Activated gamma-delta T cell treated with anti-CD3 and anti-CD28 coated beads, Interleukin-2, amount 50 U/mL, for 16 hours (primary cell): Measurements from ENCODE around the gene QPRT.
A peak's percentile ranks its signal among the peaks of the same experiment; 100 is the strongest.
"Not testable (repeated sequence)": the region's sequence is repeated elsewhere in the genome, so short reads cannot be mapped to it uniquely, and the experiment has no call there.

Experiments
- DNase-seq: peaks from one replicate; pipeline ENCODE4 v3.0.0-alpha.2; 2020; ENCODE audit warnings: low read depth

Gene QPRT

GRCh38 chr16:29663016-29663806, 15.8 kb upstream of the QPRT start, which contains the start of gene SPN:
TSS of gene SPN (plus strand) at chr16:29663247. CDS start at chr16:29663729, 482 bp downstream.
- DNase-seq = no peak

GRCh38 chr16:29663807-29664090, 15.2 kb upstream of the QPRT start:
- DNase-seq = no peak

GRCh38 chr16:29664091-29664921, 14.7 kb upstream of the QPRT start:
- DNase-seq = peak; percentile 31

GRCh38 chr16:29665294-29666077, 13.5 kb upstream of the QPRT start:
- DNase-seq = no peak

- not testable (repeated sequence) for DNase-seq
These were observed 11.7 kb upstream of the QPRT start for GRCh38 chr16:29667322-29667610.

- no peak for DNase-seq
These were observed 11.2 kb upstream of the QPRT start for GRCh38 chr16:29667755-29668154.

GRCh38 chr16:29668267-29668666, 10.7 kb upstream of the QPRT start:
- DNase-seq = no peak

- DNase-seq = no peak
These were observed 5.5 kb upstream of the QPRT start for GRCh38 chr16:29673501-29673900.

- no peak for DNase-seq
These were observed 4.8 kb upstream of the QPRT start for GRCh38 chr16:29674188-29674587.

GRCh38 chr16:29675811-29676643, 3.0 kb upstream of the QPRT start:
- no peak for DNase-seq

- DNase-seq = no peak
These were observed 1.8 kb upstream of the QPRT start for GRCh38 chr16:29676989-29677785.

GRCh38 chr16:29680180-29680598, 1.2 kb downstream of the QPRT start:
- no peak for DNase-seq

GRCh38 chr16:29683543-29684090, 4.6 kb downstream of the QPRT start:
- no peak for DNase-seq

GRCh38 chr16:29684679-29685078, 5.7 kb downstream of the QPRT start:
- DNase-seq = no peak

GRCh38 chr16:29686740-29687332, 7.9 kb downstream of the QPRT start:
- DNase-seq = no peak

GRCh38 chr16:29687755-29688154, 8.8 kb downstream of the QPRT start:
- DNase-seq = no peak

GRCh38 chr16:29688172-29688571, 9.2 kb downstream of the QPRT start:
- no peak for DNase-seq

- DNase-seq = not testable (repeated sequence)
These were observed 10.7 kb downstream of the QPRT start for GRCh38 chr16:29689490-29690351.

- DNase-seq = not testable (repeated sequence)
These were observed 13.6 kb downstream of the QPRT start for GRCh38 chr16:29692606-29693005.
